GM19023 (cell line): ENCODE data around the gene BCHE.

Experiments
- ATAC-seq: cut with Tn5 transposase; IDR thresholded peaks from one replicate; pipeline ENCODE4 v1.9.1; 2021; ENCODE audit warnings: mild to moderate bottlenecking, moderate library complexity; ENCODE audit not compliant: unreplicated experiment

The BCHE gene

DNA sequence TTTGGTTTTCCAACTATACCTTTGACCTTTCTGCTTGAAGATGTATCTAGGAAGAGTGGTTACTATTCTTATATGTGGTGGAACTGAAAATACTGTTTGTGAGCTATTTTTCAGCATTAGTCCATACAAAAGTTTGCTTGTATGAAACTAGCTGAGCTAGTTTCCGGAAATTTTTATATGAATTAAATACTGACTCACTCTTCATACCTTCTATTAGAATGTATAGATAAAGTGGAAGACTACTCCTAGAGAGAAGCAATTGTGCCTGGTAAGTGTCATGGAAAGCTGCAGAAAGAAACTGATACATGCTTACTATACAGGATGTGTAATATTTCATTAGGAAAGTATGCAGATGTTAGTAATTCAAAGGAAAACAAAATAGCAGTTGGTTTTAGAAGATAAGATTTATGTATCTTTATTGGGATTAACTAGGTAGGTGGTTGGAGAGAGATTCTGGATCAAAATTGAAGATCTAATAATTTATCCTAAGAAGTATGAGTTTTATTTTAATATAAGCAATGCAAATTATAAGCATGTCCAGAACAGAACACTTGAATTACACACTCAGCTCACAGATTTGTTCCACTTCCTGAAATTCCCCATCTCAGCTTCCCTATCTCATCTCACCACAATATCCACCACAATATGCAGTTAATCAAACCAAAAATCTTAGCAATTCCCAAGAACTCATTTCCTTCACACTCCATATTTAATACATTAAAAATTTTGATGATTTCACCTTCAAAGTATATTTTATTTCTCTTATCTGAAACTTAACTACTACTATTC is 82.8 kb downstream of the BCHE start:
- no peak for ATAC-seq

DNA sequence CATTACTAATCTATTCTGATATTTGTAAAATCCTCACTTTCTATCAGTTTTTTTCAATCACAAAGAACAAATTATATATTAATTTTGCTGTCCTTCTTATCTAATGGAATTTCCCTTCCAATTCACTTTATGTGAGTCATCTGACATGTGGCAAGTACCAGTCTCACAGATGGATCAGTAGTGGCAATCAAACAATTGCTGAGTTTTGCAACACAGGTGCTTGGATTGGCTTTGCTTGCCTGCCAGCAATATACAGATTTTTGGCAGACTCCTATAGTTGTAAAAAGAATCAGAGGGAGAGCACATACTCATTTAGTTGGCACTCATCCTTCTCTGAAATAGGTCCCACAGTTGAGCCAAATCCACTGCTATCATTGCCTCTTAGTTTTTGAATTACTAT is 83.7 kb downstream of the BCHE start:
- ATAC-seq: no peak

DNA sequence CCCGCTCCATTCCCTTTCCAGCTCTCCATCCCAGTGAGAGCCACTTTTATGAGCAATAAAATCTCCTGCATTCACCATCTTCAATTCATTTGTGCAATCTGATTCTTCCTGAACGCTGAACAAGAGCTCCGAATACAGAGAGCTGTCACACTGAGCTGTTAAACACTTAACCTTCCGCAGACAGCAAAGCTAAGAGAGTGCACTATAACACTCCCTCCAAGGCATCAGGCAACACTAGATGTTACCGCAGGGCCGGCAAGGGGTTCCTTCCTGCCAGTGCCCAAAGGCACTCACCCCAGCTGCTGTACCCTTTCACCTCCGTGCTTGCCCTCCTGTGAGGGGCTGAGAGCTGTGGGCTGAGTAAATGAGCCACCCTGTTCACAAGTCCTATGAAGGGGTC is 85.6 kb downstream of the BCHE start:
- no peak for ATAC-seq

- ATAC-seq: no peak
These were observed 87.4 kb downstream of the BCHE start for GRCh38 chr3:165749821-165750220.

GRCh38 chr3:165749241-165749640 is 88.0 kb downstream of the BCHE start:
- ATAC-seq: no peak

- ATAC-seq: no peak
These were observed 89.1 kb downstream of the BCHE start for GRCh38 chr3:165748094-165748493.

GRCh38 chr3:165746874-165747273 is 90.3 kb downstream of the BCHE start:
- ATAC-seq: no peak

DNA sequence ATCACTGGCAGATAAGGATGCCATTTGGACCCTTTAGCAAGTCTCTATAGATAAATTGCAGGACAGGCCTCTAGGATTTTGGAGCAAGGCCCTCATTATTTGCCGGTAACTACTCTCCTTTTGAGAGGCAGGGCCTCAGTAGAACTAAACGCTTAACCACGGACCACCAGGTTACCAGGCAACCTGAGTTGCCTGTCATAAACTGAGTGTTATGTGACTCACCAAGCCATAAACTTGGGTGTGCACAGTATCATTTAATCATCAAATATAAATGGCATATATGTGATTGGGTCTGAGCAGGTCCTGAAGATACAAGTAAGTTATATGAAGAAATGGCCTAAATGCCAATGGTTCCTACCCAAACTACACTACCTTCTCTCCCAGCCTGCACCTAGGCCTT is 93.2 kb downstream of the BCHE start:
- ATAC-seq: no peak

DNA sequence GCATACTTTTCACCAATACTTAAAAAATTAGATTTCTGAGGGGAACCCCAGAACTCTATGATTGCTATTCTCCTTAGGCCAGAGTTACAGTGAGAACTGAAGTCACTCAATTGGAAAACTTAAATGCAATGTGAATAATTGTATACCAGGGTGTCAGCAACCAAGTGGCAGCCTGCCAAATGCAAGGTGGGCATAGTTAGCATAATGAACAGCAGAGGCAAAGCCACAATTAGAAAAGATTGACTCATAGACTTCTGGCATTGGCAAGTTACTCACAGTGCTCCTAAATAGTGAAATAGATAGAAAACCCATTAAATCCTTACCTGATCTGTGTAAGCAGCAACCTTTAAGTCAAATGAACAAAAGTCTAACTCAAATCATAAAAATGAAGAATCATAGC is 94.9 kb downstream of the BCHE start:
- no peak for ATAC-seq

- ATAC-seq: no peak
These were observed 107.5 kb downstream of the BCHE start for GRCh38 chr3:165729756-165730155.

GRCh38 chr3:165728924-165729323 is 108.3 kb downstream of the BCHE start:
- no peak for ATAC-seq

GRCh38 chr3:165725296-165725695 is 111.9 kb downstream of the BCHE start:
- no peak for ATAC-seq
